DOHH2 (cell line): ENCODE results near the gene PRSS56.

ENCODE experiments used
- H3F3A ChIP-seq: fragments of 200-600 bp; sonication (generic), shearing (Covaris generic); 2 replicates; pipeline ENCODE4 v1.6.0; 2016; ENCODE audit warnings: antibody characterized with exemption, mild to moderate bottlenecking; ENCODE audit not compliant: control insufficient read depth, insufficient read depth
- H3K27ac ChIP-seq: fragments of 200-600 bp; sonication (generic); 2 replicates; pipeline ENCODE4 v1.5.1; 2014; ENCODE audit warnings: low read depth, mild to moderate bottlenecking, low read length, moderate library complexity
- H3K27me3 ChIP-seq: fragments of 200-600 bp; sonication (generic); 2 replicates; pipeline ENCODE4 v1.6.1; 2014; ENCODE audit warnings: mild to moderate bottlenecking, low read length, mixed read lengths; ENCODE audit not compliant: control insufficient read depth
- H3K36me3 ChIP-seq: fragments of 200-600 bp; sonication (generic); 2 replicates; pipeline ENCODE4 v1.6.1; 2014; ENCODE audit warnings: mild to moderate bottlenecking, low read length, moderate library complexity, mixed read lengths; ENCODE audit not compliant: control insufficient read depth
- H3K4me1 ChIP-seq: fragments of 200-600 bp; sonication (generic); 2 replicates; pipeline ENCODE4 v1.6.1; 2014; ENCODE audit warnings: mild to moderate bottlenecking, low read length, mixed read lengths; ENCODE audit not compliant: control insufficient read depth
- H3K4me2 ChIP-seq: fragments of 200-600 bp; sonication (generic); 2 replicates; pipeline ENCODE4 v1.6.0; 2014; ENCODE audit warnings: mild to moderate bottlenecking, low read length, moderate library complexity
- H3K4me3 ChIP-seq: fragments of 200-600 bp; sonication (generic); 2 replicates; pipeline ENCODE4 v1.5.1; 2014; ENCODE audit warnings: mild to moderate bottlenecking, low read length, mixed read lengths
- H3K79me2 ChIP-seq: fragments of 200-600 bp; sonication (generic); 2 replicates; pipeline ENCODE4 v1.6.1; 2014; ENCODE audit warnings: mild to moderate bottlenecking, low read length, mixed read lengths; ENCODE audit not compliant: control insufficient read depth
- H3K9me2 ChIP-seq: fragments of 200-600 bp; sonication (generic); replicated peaks from 2 replicates; pipeline ENCODE4 v1.6.1; 2014; ENCODE audit warnings: mild to moderate bottlenecking, low read length, mixed read lengths; ENCODE audit not compliant: control insufficient read depth
- H3K9me3 ChIP-seq: fragments of 200-600 bp; sonication (generic); 2 replicates; pipeline ENCODE4 v1.6.1; 2014; ENCODE audit warnings: antibody characterized with exemption, low read length, mixed read lengths; ENCODE audit not compliant: control insufficient read depth, insufficient read depth
- H4K20me1 ChIP-seq: fragments of 200-600 bp; sonication (generic); 2 replicates; pipeline ENCODE4 v1.6.0; 2014; ENCODE audit warnings: low read depth, mild to moderate bottlenecking, antibody characterized with exemption, low read length, moderate library complexity; ENCODE audit not compliant: control insufficient read depth, insufficient read depth
- CTCF ChIP-seq: fragments of 200-600 bp; sonication (generic); IDR thresholded peaks from one replicate; pipeline ENCODE4 v1.5.1; 2014; ENCODE audit warnings: antibody characterized with exemption, mild to moderate bottlenecking, low read depth, low read length; ENCODE audit not compliant: poor library complexity, severe bottlenecking
- EZH2phosphoT487 ChIP-seq: fragments of 200-600 bp; sonication (generic); IDR thresholded peaks from 2 replicates; pipeline ENCODE4 v1.6.1; 2017; ENCODE audit warnings: borderline replicate concordance, mild to moderate bottlenecking, antibody characterized with exemption, low read length, moderate library complexity, mixed read lengths

The PRSS56 gene

GRCh38 chr2:232544674-232545073 is 24.5 kb downstream of the PRSS56 start:
- no peak overlapping the region for H3K4me3 ChIP-seq
- no peak for TF ChIP-seq CTCF
- TF ChIP-seq EZH2phosphoT487 = no peak
- peaks cover 3% of the 10 kb centered on the region; the same call in 1 of the 2 replicates for H4K20me1 ChIP-seq
- no peaks in the 10 kb centered on the region for H3F3A ChIP-seq
- no peaks in the 10 kb centered on the region for H3K9me2 ChIP-seq
- H3K27ac ChIP-seq = no peak overlapping the region
- no peaks in the 10 kb centered on the region for H3K9me3 ChIP-seq
- H3K27me3 ChIP-seq = no peaks in the 10 kb centered on the region
- H3K79me2 ChIP-seq = peaks cover 44% of the 10 kb centered on the region
- H3K36me3 ChIP-seq = peaks cover 35% of the 10 kb centered on the region
- peaks cover 18% of the 10 kb centered on the region for H3K4me1 ChIP-seq
- H3K4me2 ChIP-seq = no peak overlapping the region

GRCh38 chr2:232545511-232546375 is 25.6 kb downstream of the PRSS56 start:
- Histone ChIP-seq H3K27me3 (no peaks in the 10 kb centered on the region), H3F3A (no peaks in the 10 kb centered on the region), H3K4me3 (no peak overlapping the region), H3K79me2 (peaks cover 54% of the 10 kb centered on the region), H3K4me2 (no peak overlapping the region), H3K4me1 (peaks cover 18% of the 10 kb centered on the region), H3K9me2 (no peaks in the 10 kb centered on the region), H3K27ac (no peak overlapping the region), H3K9me3 (no peaks in the 10 kb centered on the region), H3K36me3 (peaks cover 40% of the 10 kb centered on the region), H4K20me1 (peaks cover 3% of the 10 kb centered on the region; the same call in 1 of the 2 replicates)
- no peak for TF ChIP-seq EZH2phosphoT487
- no peak for TF ChIP-seq CTCF

GRCh38 chr2:232547991-232548390 is 27.8 kb downstream of the PRSS56 start:
- H3K4me3 ChIP-seq = no peak overlapping the region
- no peaks in the 10 kb centered on the region for H3K9me3 ChIP-seq
- H3K36me3 ChIP-seq = peaks cover 54% of the 10 kb centered on the region
- 0 out of 2 replicates have a peak overlapping the region, but pooled peaks have one; percentile 3 for H3K4me2 ChIP-seq
- H3K27me3 ChIP-seq = no peaks in the 10 kb centered on the region
- TF ChIP-seq EZH2phosphoT487 (no peak), CTCF (no peak)
- H3K79me2 ChIP-seq = peaks cover 76% of the 10 kb centered on the region
- no peak overlapping the region for H3K27ac ChIP-seq
- peaks cover 26% of the 10 kb centered on the region for H3K4me1 ChIP-seq
- no peaks in the 10 kb centered on the region for H3F3A ChIP-seq
- H4K20me1 ChIP-seq = peaks cover 3% of the 10 kb centered on the region; the same call in 1 of the 2 replicates
- no peaks in the 10 kb centered on the region for H3K9me2 ChIP-seq
